LoVo (cell line): ENCODE data around the gene ZSWIM5.
A peak's percentile ranks its signal among the peaks of the same experiment; 100 is the strongest.
"Not testable (repeated sequence)": the region's sequence is repeated elsewhere in the genome, so short reads cannot be mapped to it uniquely, and the experiment has no call there.

Source experiments
- DNase-seq: peaks from one replicate; pipeline ENCODE4 v3.0.0-alpha.2; 2016; ENCODE audit warnings: low spot score

ZSWIM5 gene

GRCh38 chr1:45084562-45084961 is 121.8 kb downstream of the ZSWIM5 start:
- DNase-seq = no peak

GRCh38 chr1:45079533-45079932 is 126.9 kb downstream of the ZSWIM5 start:
- DNase-seq = no peak

DNA sequence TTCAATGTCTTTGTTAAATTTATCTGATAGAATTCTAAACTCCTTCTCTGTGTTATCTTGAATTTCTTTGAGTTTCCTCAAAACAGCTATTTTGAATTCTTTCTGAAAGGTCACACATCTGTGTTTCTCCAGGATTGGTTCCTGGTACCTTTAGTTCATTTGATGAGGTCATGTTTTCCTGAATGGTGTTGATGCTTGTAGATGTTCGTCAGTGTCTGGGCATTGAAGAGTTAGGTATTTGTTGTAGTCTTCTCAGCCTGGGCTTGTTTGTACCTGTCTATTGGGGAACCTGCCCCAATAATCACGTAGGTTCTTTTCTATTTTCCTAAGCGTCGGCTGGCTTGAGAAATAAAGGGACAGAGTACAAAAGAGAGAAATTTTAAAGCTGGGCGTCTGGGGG is 129.4 kb downstream of the ZSWIM5 start:
- not testable (repeated sequence) for DNase-seq

DNA sequence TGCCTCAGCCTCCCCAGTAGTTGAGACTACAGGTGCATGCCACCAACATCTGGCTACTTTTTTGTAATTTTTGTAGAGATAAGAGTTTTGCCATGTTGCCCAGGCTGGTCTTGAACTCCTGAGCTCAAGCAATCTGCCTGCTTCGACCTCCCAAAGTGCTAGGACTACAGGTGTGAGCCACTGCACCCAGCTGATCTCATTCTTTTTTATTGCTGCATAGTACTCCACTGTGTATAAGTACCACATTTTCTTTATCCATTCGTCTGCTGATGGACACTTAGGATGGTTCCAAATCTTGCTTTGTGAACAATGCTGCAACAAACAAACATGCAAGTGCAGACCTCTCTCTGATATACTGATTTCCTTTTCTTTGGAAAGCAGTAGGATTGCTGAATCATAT is 134.8 kb downstream of the ZSWIM5 start:
- DNase-seq = no peak

DNA sequence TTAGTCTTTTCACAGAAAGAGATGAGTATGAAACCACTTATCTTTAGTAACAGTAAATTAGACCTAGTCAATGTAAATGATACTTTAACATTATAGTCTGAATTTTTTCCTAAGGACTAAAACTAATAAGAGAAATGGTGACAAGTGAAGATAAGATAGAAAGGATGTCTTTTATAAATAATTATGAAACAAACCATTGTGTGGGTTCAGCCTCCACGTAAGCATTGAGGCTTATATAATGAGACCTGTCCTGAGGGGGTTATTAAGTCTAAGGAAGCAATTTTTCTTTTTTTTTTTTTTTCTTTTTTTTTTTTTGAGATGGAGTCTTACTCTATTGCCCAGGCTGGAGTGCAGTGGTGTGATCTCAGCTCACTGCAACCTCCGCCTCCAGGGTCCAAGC is 138.6 kb downstream of the ZSWIM5 start:
- no peak for DNase-seq

DNA sequence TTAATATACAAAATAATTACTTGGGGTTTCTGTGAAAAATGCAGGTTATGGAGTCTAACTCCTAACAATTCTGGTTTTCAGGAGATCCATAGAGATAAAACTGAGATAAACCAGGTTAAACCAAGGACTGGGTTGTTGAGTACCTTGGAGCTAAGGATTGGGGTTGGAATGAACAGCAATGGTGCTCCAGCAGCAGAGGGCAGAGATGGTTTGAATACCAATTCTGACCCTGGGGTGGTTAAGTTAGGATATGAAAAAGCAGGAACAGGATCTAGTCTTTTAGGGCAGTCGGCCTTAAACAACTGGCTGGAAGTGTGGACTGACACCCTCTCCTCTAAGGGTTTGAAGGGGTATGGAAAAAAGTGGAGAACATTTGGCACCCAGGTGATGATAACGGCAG is 141.3 kb downstream of the ZSWIM5 start:
- no peak for DNase-seq

GRCh38 chr1:45062463-45062862 is 143.9 kb downstream of the ZSWIM5 start:
- DNase-seq = not testable (repeated sequence)

DNA sequence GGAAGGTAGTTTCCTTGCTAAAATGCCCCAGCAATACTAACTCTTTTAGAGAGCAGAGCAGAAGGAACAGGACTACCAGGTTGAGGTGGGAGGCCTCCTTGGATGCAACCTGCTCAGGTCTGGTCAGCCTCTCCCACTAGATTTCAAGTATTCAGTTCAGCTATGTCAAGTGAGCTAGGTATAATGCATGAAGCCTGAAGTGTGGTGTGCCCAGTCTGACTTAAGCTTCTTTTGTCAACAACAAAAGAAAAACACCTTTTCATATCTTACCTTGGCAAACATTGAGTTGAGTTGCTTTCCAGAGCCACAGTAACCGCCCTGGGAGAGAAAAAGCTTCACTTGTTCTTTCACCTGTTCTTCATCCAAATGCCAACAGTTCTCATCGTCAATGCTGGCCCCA is 146.6 kb downstream of the ZSWIM5 start:
- DNase-seq = no peak

DNA sequence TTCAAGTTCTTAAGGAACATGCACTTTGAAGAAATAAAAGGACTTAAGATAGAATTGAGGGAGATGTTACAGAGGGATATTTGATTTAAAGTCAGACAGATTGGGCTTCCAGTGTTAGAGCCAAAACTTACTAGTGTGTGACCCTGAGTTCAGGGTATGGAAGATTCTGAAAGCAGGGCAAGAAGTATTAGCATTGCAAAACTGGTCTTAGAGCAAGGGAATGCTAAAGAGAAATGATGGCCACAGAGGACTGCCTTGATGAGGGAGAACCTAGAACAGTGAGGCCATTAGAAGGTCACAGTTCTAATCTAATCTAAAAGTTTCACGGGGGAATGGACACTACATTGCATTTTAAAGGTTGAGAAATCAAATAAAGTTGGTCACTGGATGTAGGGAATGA is 148.9 kb downstream of the ZSWIM5 start:
- no peak for DNase-seq

GRCh38 chr1:45051005-45051772 is 155.2 kb downstream of the ZSWIM5 start:
- no peak for DNase-seq

- DNase-seq = no peak
Measured at GRCh38 chr1:45047032-45047431, 159.4 kb downstream of the ZSWIM5 start.

DNA sequence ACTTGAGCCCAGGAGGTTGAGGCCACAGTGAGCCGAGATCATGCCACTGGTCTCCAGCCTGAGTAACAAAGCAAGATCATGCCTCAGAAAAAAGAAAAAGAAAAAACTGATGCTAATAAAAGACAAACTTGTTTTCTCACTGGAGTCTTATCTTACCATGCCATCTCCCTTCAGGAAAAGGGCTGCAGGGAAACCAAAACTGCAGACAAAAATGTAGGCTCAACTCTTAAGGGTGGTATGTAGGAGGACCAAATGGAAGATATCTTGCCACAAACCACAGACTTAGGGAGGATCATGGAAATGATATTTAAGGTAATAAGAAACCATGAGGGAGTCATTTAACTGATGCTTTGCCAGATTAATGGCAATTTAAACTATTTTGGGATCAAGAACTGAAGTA is 161.5 kb downstream of the ZSWIM5 start:
- DNase-seq = no peak

- DNase-seq = no peak
Measured at GRCh38 chr1:45043094-45043493, 163.3 kb downstream of the ZSWIM5 start.

DNA sequence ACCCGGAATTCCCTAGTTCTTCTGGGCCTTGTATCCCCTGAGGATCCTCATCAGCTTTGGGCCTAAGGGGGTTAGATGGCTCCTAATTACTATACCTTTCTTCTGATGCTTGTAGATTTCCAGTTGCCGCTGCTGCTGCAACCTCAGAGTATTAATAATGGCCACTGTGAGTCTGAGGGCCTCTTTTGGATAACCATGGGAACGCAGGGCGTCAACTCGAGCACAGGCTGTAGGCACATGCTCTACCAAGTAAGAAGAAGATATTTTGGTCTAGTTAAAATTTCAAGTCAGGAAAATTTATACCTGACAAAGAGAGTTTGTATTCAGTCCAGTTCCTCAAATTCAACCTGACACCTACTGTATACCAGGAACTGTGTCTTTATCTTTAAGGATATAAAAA is 166.1 kb downstream of the ZSWIM5 start:
- no peak for DNase-seq

DNA sequence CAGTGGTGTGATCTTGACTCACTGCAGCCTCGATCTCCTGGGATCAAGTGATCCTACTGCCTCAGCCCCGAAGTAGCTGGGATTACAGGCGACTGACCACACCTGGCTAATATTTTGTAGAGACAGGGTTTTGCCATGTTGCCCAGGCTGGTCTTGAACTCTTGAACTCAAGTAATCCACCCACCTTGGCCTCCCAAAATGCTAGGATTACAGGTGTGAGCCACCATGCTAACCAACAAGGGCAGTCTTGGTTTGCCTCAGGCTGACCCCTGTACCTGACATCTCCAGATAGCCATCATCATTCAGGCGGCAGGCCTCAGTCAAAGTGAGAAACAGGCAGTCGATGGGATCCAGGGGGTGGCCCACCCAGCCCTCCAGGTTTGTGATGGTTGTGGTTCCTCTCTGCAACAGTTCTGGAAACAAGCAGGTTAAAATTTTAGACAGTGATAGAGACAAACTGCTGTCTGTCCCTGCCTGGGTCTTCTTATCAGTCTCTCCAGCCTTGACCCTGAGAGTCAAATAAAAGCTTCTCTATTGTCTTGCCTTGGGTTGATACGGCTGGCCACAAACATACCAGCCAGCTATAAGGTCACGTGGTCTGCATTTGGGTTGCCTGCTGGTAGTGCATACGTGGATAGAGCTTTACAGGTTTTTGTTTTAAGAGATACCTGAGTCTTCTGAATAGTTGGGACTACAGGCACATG is 167.6 kb downstream of the ZSWIM5 start:
- DNase-seq = no peak

DNA sequence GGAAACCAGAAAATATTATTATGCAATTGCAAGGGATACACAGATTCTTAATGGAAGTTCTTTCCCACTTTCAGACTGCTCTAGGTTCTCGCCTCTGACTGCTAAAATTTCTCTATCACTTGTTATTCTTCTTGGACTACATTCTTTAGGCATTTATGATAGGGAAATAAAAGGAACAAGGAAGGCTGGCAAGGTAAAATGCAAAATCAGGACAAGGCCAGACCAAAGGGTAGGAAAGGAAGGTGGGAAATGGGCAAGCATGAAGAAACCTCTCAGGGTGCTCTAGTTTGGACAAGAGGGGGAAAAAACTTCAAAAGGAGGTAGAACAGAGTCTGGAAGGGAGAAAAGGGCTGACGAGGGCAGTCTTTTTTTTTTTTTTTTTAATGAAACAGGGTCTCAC is 168.2 kb downstream of the ZSWIM5 start:
- DNase-seq = no peak

DNA sequence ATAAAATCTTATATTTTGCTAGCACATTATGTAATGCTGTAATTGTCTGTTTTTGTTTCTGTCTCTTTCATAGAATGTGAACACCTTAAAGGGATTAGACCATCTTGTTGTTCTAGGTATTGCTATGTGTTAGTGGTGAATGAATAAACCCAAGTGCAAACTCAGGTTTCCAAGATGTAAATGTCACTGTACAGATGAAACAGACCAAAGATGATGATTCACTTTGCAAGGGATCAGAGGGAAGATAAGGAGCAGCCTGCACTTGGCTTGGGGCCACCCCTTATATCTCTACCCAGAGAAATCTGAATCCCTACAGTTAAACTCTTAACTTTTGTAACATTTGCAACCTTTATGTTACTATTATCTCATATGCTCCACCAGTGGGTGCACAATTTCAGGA is 168.9 kb downstream of the ZSWIM5 start:
- DNase-seq = peak; percentile 36

GRCh38 chr1:45035631-45036301 is 170.6 kb downstream of the ZSWIM5 start:
- DNase-seq = no peak

GRCh38 chr1:45033356-45033755 is 173.0 kb downstream of the ZSWIM5 start:
- no peak for DNase-seq

DNA sequence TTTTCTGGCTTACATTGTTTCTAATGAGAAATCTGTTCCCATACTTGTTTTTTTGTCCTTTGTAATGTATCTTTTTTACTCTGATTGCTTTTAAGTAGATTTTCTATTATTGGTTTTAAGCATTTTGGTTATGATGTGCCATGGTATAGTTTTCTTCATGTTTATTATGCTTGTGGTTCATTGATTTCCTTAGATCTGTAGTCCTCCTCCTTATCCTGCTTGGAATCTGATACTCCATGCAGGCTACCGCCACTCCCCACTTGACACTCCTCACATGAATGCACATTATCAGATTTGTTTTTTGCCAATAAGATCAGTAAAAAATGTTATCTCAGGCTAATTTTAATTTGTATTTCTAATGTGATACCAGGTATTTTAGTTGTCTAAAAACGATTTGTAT is 173.6 kb downstream of the ZSWIM5 start:
- no peak for DNase-seq

- DNase-seq = no peak
Measured at GRCh38 chr1:45026446-45026845, 180.0 kb downstream of the ZSWIM5 start.

DNA sequence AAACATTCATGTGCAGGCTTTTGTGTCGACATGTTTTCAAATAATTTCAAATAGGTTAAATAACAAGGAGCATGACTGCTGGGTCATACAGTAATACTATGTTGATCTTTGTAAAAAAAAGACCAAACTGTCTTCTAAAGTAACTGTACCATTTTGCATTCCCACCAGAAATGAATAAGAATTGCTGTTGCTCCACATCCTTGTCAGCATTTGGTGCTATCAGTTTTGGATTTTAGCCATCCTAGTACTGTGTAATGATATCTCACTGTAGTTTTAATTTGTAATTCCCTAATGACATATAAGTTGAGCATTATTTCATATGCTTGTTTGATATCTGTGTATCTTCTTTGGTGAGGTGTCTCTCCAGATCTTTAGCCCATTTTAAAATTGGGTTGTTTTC is 182.7 kb downstream of the ZSWIM5 start:
- DNase-seq = no peak

GRCh38 chr1:45018599-45019230 is 187.7 kb downstream of the ZSWIM5 start:
- peak; percentile 51 for DNase-seq
